Fibroblast of skin of left biceps (primary cell): ENCODE measurements around the gene IMPG1.
A peak's percentile ranks its signal among the peaks of the same experiment; 100 is the strongest.
"Not testable (repeated sequence)": the region's sequence is repeated elsewhere in the genome, so short reads cannot be mapped to it uniquely, and the experiment has no call there.

Experiments
- DNase-seq, 2 experiments: peaks; one replicate each; pipeline ENCODE4 v3.0.0-alpha.2; 2013; ENCODE audit warnings: low read depth in 2 of 2

IMPG1 gene

GRCh38 chr6:75952128-75952527 is 120.3 kb downstream of the IMPG1 start:
- no peak for DNase-seq

GRCh38 chr6:75947935-75948334 is 124.5 kb downstream of the IMPG1 start:
- no peak for DNase-seq

- no peak for DNase-seq
These were observed 126.2 kb downstream of the IMPG1 start for GRCh38 chr6:75946146-75946831.

- no peak for DNase-seq
These were observed 129.1 kb downstream of the IMPG1 start for GRCh38 chr6:75943381-75943780.

- DNase-seq = no peak
These were observed 131.0 kb downstream of the IMPG1 start for GRCh38 chr6:75941509-75941908.

- no peak for DNase-seq
These were observed 131.9 kb downstream of the IMPG1 start for GRCh38 chr6:75940564-75940963.

- no peak for DNase-seq
These were observed 134.6 kb downstream of the IMPG1 start for GRCh38 chr6:75937846-75938245.

GRCh38 chr6:75936682-75937081 is 135.8 kb downstream of the IMPG1 start:
- DNase-seq = no peak

GRCh38 chr6:75935473-75935793 is 137.0 kb downstream of the IMPG1 start:
- no peak for DNase-seq

GRCh38 chr6:75934643-75935472 is 137.6 kb downstream of the IMPG1 start:
- peak; percentile 47 to 56 for DNase-seq

GRCh38 chr6:75933387-75933975 is 139.0 kb downstream of the IMPG1 start:
- no peak for DNase-seq

- no peak for DNase-seq
These were observed 140.4 kb downstream of the IMPG1 start for GRCh38 chr6:75932067-75932466.

GRCh38 chr6:75931011-75931680 is 141.3 kb downstream of the IMPG1 start:
- DNase-seq = peak in 1 of 2 experiments; percentile 16

GRCh38 chr6:75926293-75927168 is 145.9 kb downstream of the IMPG1 start:
- DNase-seq = no peak

GRCh38 chr6:75922226-75922625 is 150.2 kb downstream of the IMPG1 start:
- no peak for DNase-seq

GRCh38 chr6:75913040-75913439 is 159.4 kb downstream of the IMPG1 start:
- DNase-seq = no peak

GRCh38 chr6:75907444-75907843 is 165.0 kb downstream of the IMPG1 start:
- DNase-seq = no peak

GRCh38 chr6:75906871-75907270 is 165.6 kb downstream of the IMPG1 start:
- no peak for DNase-seq

GRCh38 chr6:75905129-75905528 is 167.3 kb downstream of the IMPG1 start:
- DNase-seq = not testable (repeated sequence)

GRCh38 chr6:75900216-75900615 is 172.2 kb downstream of the IMPG1 start:
- not testable (repeated sequence) for DNase-seq

GRCh38 chr6:75896526-75896925 is 175.9 kb downstream of the IMPG1 start:
- DNase-seq = no peak
